Smooth muscle cell (in vitro differentiated cells): ENCODE results near the gene LAMC3. TPM values are rescaled to one million over a fixed set of nuclear protein-coding genes. Genes with fewer than 3 reads are reported as not detected.

Experiments used
- DNase-seq: peaks from one replicate; lab custom pipeline; 2025; ENCODE audit not compliant: unreplicated experiment; lab: John Stamatoyannopoulos, UW
- H2AFZ ChIP-seq: fragments of 200-600 bp; sonication (generic); 2 replicates; pipeline ENCODE4 v1.6.0; 2016; ENCODE audit warnings: antibody characterized with exemption, low read depth, mild to moderate bottlenecking
- H3F3A ChIP-seq: fragments of 200-600 bp; sonication (generic); 2 replicates; pipeline ENCODE4 v1.6.0; 2017; ENCODE audit warnings: antibody characterized with exemption, low read depth
- H3K27ac ChIP-seq: fragments of 200-600 bp; sonication (generic); 2 replicates; pipeline ENCODE4 v1.5.1; 2016; ENCODE audit warnings: low read depth, mild to moderate bottlenecking
- H3K27me3 ChIP-seq: fragments of 200-600 bp; sonication (generic); 2 replicates; pipeline ENCODE4 v1.6.1; 2016; ENCODE audit warnings: low read depth, mild to moderate bottlenecking
- H3K36me3 ChIP-seq: fragments of 200-600 bp; sonication (generic); 2 replicates; pipeline ENCODE4 v1.5.1; 2016; ENCODE audit warnings: low read depth
- H3K4me1 ChIP-seq: fragments of 200-600 bp; sonication (generic); 2 replicates; pipeline ENCODE4 v1.5.1; 2016; ENCODE audit warnings: low read depth
- H3K4me2 ChIP-seq: fragments of 200-600 bp; sonication (generic); 2 replicates; pipeline ENCODE4 v1.6.0; 2016; ENCODE audit warnings: mild to moderate bottlenecking
- H3K4me3 ChIP-seq: fragments of 200-600 bp; sonication (generic); 2 replicates; pipeline ENCODE4 v1.5.1; 2016; ENCODE audit warnings: mild to moderate bottlenecking
- H3K79me2 ChIP-seq: fragments of 200-600 bp; sonication (generic); 2 replicates; pipeline ENCODE4 v1.6.0; 2016; ENCODE audit warnings: low read depth, mild to moderate bottlenecking
- H3K9ac ChIP-seq: fragments of 200-600 bp; sonication (generic); 2 replicates; pipeline ENCODE4 v1.6.0; 2016; ENCODE audit warnings: low read depth
- H3K9me3 ChIP-seq: fragments of 200-600 bp; sonication (generic); replicated peaks from 2 replicates; pipeline ENCODE4 v1.5.1; 2016; ENCODE audit warnings: low read depth
- H4K20me1 ChIP-seq: fragments of 200-600 bp; sonication (generic); 2 replicates; pipeline ENCODE4 v1.6.0; 2016; ENCODE audit warnings: low read depth
- WGBS: methylation state at CpG from one replicate; pipeline ENCODE4 v1.1.7; 2016; ENCODE audit warnings: low lambda C conversion rate; 5-methylcytosine and 5-hydroxymethylcytosine counted together
- polyA plus RNA-seq: library from polyadenylated mRNA; unstranded; fragments of >200 nt; fragmentation: Nextera tagmentation; extraction: Ambion mirVana; gene quantifications from 2 replicates; pipeline ENCODE4 v1.2.1, GENCODE V29; 2016
- total RNA-seq: library from RNA; depleted of rRNA; stranded (reverse); fragments of >200 nt; gene quantifications from 2 replicates; pipeline ENCODE4 v1.2.3, GENCODE V29; 2014
- TF ChIP-seq, protein P1 (sequence below): fragments of 200-600 bp; sonication (generic); IDR thresholded peaks from 2 replicates; pipeline ENCODE4 v1.5.1; 2017; ENCODE audit warnings: borderline replicate concordance, mild to moderate bottlenecking, antibody characterized with exemption; ENCODE audit not compliant: insufficient read depth, poor library complexity, severe bottlenecking

LAMC3 gene
- total and polyA plus RNA-seq, 2 experiments from 2014 or later: 21.3 to 72.0 TPM

DNA sequence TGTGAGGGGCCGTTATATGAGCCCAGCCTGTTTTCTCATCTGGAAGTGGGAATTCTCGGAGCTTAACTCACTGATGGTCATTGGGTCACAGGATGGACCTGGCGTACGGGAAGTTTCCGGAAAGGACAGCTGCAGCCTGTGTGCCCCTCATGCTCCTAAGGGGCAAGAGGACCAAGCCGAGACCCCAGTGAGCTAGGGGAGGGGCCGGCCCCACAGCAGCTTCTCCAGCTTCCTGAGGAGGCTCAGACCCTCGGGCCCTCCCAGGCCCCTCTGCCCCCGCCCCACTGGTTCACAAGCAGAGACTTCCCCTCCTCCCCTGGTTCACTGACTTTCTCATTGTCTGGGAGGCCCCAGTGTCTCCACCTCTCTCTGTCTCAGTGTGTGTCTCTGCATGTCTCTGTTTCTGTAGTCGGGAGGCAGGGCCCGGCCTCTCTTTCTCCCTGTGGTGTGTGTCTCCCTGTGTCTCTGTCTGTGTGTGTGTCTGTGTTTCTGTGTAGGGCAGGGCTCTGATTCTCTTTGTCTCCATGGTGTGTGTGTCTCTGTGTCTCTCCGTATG, 37.6 kb upstream of the LAMC3 start:
- H4K20me1 ChIP-seq: no peaks in the 10 kb centered on the region
- no peaks in the 10 kb centered on the region for H3K27me3 ChIP-seq
- no peak for DNase-seq
- no peak overlapping the region for H3K27ac ChIP-seq
- H3K4me1 ChIP-seq: no peaks in the 10 kb centered on the region
- 90% methylated on average over 12 of the region's 12 CpGs for WGBS
- no peak overlapping the region for H2AFZ ChIP-seq
- H3K9ac ChIP-seq: no peak overlapping the region
- no peaks in the 10 kb centered on the region for H3K36me3 ChIP-seq
- H3K4me3 ChIP-seq: no peak overlapping the region
- H3K9me3 ChIP-seq: no peaks in the 10 kb centered on the region
- H3F3A ChIP-seq: no peaks in the 10 kb centered on the region
- no peak overlapping the region for H3K4me2 ChIP-seq
- H3K79me2 ChIP-seq: no peaks in the 10 kb centered on the region
- TF ChIP-seq, protein P1, sequence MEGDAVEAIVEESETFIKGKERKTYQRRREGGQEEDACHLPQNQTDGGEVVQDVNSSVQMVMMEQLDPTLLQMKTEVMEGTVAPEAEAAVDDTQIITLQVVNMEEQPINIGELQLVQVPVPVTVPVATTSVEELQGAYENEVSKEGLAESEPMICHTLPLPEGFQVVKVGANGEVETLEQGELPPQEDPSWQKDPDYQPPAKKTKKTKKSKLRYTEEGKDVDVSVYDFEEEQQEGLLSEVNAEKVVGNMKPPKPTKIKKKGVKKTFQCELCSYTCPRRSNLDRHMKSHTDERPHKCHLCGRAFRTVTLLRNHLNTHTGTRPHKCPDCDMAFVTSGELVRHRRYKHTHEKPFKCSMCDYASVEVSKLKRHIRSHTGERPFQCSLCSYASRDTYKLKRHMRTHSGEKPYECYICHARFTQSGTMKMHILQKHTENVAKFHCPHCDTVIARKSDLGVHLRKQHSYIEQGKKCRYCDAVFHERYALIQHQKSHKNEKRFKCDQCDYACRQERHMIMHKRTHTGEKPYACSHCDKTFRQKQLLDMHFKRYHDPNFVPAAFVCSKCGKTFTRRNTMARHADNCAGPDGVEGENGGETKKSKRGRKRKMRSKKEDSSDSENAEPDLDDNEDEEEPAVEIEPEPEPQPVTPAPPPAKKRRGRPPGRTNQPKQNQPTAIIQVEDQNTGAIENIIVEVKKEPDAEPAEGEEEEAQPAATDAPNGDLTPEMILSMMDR: no peak

DNA sequence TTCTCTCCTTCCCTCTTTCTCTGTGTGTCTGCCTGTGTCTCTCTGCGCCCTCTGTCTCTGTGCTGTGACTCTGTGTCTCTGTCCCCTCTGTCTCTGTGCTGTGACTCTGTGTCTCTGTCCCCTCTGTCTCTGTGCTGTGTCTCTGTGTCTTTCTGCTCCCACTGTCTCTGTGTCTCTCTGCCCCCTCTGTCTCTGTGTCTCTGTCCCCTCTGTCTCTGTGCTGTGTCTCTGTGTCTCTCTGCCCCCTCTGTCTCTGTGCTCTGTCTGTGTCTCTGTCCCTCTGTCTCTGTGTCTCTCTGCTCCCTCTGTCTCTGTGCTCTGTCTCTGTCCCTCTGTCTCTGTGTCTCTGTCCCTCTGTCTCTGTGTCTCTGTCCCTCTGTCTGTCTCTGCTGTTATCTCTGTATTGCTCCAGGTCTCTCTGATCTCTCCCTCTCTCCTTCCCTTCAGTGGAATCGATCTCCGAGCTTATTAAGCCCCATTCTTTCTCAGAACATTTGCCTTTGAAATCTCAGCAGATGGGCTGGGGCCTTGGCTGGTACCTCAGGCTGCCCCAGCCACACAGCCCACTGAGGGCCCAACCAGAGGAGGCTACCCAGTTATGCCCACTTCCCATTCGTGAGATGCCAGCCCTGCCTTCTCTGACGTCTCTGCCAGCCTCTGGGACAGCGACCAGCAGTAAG, 36.6 kb upstream of the LAMC3 start:
- WGBS: 76% methylated on average over 6 of the region's 6 CpGs
- H3K9ac ChIP-seq: no peak overlapping the region
- no peaks in the 10 kb centered on the region for H3K4me1 ChIP-seq
- no peaks in the 10 kb centered on the region for H3K27me3 ChIP-seq
- H2AFZ ChIP-seq: no peak overlapping the region
- no peak for DNase-seq
- TF ChIP-seq, protein P1: no peak
- H3K9me3 ChIP-seq: no peaks in the 10 kb centered on the region
- no peaks in the 10 kb centered on the region for H3K79me2 ChIP-seq
- no peaks in the 10 kb centered on the region for H3F3A ChIP-seq
- no peak overlapping the region for H3K4me2 ChIP-seq
- H3K36me3 ChIP-seq: no peaks in the 10 kb centered on the region
- H3K27ac ChIP-seq: no peak overlapping the region
- no peaks in the 10 kb centered on the region for H4K20me1 ChIP-seq
- no peak overlapping the region for H3K4me3 ChIP-seq

DNA sequence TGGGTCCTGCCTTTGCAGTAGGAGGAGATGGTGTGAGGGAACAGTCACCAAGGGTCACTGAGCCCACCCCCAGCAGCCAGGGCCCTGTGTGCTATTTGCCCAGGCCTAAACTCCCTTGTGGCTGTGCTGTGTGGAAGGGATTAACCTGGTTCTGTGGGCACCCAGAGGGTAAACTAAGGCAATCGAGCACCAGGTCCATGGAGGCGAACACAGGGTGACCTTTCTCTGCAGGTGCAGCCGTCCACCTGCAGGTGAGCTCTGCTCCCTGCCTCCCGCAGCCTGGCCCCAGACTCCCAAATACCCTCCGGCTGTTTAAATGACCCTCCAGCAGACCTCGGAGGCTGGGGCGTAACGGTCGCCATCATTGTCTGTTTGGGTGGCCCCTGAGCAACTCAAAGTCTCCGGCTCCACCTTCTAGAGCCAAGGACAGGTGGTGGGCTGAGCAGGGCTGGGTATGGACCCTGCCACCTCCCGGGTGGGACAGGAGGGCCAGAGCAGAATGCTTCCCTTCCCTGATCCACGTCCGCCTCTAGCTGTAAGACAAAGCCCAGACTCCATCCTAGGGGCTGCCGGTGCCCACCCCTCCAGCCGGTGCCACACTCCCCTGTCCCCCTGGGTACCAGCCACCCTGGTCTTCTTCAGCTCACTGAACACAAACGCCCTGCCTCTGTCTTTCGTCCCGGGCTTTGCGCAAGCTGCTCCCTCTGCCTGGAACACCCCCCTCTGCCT, 35.9 kb upstream of the LAMC3 start:
- no peaks in the 10 kb centered on the region for H4K20me1 ChIP-seq

More for the DNA sequence above, 35.9 kb upstream of the LAMC3 start:
- no peak overlapping the region for H3K4me3 ChIP-seq
- no peaks in the 10 kb centered on the region for H3K9me3 ChIP-seq
- 84% methylated on average over 19 of the region's 19 CpGs for WGBS
- H3K79me2 ChIP-seq: no peaks in the 10 kb centered on the region
- H3K4me2 ChIP-seq: no peak overlapping the region
- DNase-seq: no peak
- no peaks in the 10 kb centered on the region for H3K4me1 ChIP-seq
- H3K27ac ChIP-seq: no peak overlapping the region
- TF ChIP-seq, protein P1: no peak
- H3K36me3 ChIP-seq: no peaks in the 10 kb centered on the region
- no peak overlapping the region for H2AFZ ChIP-seq
- no peak overlapping the region for H3K9ac ChIP-seq
- no peaks in the 10 kb centered on the region for H3K27me3 ChIP-seq
- no peaks in the 10 kb centered on the region for H3F3A ChIP-seq
